Breast epithelium (tissue), 3 donors: ENCODE measurements around the gene MAP4K2.

Experiments
- POLR2A ChIP-seq: fragments of 450-650 bp; IDR thresholded peaks from one replicate; pipeline ENCODE4 v1.6.1; 2016; ENCODE audit warnings: antibody characterized with exemption, mild to moderate bottlenecking, moderate library complexity
- POLR2AphosphoS5 ChIP-seq, 3 donors: sonication (generic); formaldehyde crosslinking; IDR thresholded peaks; one replicate each; pipeline ENCODE4 v1.6.1; 2017; ENCODE audit warnings: antibody characterized with exemption in 3 of 3
- TF ChIP-seq, protein P1 (sequence below), 3 donors: fragments of 450-650 bp; IDR thresholded peaks; one replicate each; pipeline ENCODE4 v1.5.1; 2016 to 2017; ENCODE audit warnings: antibody characterized with exemption in 3 of 3, mild to moderate bottlenecking in 3 of 3, moderate library complexity in 3 of 3

DNA sequence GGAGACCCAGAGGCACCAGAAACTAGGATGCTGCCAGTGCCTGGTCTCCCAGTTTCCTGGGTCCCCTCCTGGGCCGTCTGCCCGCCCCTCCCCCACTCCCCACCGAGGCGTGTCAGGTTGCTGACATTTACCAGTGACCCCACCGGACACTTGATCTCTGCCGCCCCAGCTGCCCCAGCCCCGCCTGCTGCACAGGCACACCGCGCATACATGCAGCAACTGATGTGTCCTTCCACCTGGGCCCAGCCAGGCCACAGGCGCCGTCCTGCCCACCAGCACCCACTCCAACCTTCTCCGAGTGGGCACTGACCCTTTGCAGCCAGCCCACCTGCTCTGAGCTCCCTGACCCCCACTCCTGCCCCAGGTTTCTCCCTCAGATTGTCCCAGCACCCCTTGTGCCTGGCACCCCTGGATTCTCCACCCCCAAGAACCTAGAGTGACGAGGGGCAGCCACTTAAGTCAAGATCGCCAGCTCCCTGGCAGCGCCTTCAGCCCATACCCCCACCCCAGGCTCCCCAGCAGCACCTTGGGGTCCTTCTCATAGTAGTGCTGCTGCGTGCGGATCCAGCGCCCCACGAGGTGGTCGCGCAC is 43.8 kb downstream of the MAP4K2 start:
- TF ChIP-seq, protein P1, sequence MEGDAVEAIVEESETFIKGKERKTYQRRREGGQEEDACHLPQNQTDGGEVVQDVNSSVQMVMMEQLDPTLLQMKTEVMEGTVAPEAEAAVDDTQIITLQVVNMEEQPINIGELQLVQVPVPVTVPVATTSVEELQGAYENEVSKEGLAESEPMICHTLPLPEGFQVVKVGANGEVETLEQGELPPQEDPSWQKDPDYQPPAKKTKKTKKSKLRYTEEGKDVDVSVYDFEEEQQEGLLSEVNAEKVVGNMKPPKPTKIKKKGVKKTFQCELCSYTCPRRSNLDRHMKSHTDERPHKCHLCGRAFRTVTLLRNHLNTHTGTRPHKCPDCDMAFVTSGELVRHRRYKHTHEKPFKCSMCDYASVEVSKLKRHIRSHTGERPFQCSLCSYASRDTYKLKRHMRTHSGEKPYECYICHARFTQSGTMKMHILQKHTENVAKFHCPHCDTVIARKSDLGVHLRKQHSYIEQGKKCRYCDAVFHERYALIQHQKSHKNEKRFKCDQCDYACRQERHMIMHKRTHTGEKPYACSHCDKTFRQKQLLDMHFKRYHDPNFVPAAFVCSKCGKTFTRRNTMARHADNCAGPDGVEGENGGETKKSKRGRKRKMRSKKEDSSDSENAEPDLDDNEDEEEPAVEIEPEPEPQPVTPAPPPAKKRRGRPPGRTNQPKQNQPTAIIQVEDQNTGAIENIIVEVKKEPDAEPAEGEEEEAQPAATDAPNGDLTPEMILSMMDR (IDR thresholded peaks at IDR 0.05), result no peak
- TF ChIP-seq POLR2AphosphoS5 (IDR thresholded peaks at IDR 0.05) (no peak), POLR2A (no peak)
